ENCODE results near the gene PGR. TPM values are rescaled to one million over a fixed set of nuclear protein-coding genes. Genes with fewer than 3 reads are reported as not detected.

PGR gene
- polyA plus RNA-seq, 1 donor (not counting 4 experiments of a cell fraction or from before 2014, with no cell fraction given) = not detected

DNA sequence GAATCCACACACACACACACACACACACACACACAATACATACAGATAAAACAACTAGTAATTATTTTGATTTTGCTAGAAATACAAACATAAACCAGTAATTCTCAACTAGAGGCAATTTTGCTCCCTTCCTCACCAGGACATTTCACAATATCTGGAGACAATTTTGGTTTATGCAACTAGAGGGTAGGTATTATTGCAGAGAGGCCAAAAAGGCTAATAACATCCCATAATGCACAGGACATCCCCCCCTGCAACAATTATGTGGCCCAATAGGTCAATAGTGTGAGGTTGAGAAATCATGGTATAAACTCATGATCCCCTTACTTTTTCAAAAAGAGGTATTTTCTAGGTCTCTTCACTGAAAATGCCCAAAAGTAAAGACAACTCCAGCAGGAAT is 29.0 kb downstream of the PGR start:
- TF ChIP-seq, protein P1, sequence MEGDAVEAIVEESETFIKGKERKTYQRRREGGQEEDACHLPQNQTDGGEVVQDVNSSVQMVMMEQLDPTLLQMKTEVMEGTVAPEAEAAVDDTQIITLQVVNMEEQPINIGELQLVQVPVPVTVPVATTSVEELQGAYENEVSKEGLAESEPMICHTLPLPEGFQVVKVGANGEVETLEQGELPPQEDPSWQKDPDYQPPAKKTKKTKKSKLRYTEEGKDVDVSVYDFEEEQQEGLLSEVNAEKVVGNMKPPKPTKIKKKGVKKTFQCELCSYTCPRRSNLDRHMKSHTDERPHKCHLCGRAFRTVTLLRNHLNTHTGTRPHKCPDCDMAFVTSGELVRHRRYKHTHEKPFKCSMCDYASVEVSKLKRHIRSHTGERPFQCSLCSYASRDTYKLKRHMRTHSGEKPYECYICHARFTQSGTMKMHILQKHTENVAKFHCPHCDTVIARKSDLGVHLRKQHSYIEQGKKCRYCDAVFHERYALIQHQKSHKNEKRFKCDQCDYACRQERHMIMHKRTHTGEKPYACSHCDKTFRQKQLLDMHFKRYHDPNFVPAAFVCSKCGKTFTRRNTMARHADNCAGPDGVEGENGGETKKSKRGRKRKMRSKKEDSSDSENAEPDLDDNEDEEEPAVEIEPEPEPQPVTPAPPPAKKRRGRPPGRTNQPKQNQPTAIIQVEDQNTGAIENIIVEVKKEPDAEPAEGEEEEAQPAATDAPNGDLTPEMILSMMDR (optimal IDR thresholded peaks at IDR 0.05 in 1 of 3, IDR thresholded peaks at IDR 0.05 in 1 of 3, conservative IDR thresholded peaks at IDR 0.05 in 1 of 3; ENCODE audit: extremely low read depth in 1 of 3, insufficient read depth in 2 of 3, low read length in 3 of 3) = no peak
- TF ChIP-seq EZH2 (IDR thresholded peaks at IDR 0.05; ENCODE audit: low read length) = no peak
- H3K27me3 ChIP-seq (ENCODE audit: control insufficient read depth, extremely low read depth, insufficient read depth, low read length) = no peaks in the 10 kb centered on the region
- H3K4me3 ChIP-seq (ENCODE audit: control insufficient read depth in 2 of 3, extremely low read depth in 1 of 3, insufficient read depth in 2 of 3, low read depth in 1 of 3, low read length in 3 of 3) = no peak overlapping the region
- no peaks in the 10 kb centered on the region for H3K9me3 ChIP-seq (ENCODE audit: control insufficient read depth, low read depth, low read length)
- H4K20me1 ChIP-seq (ENCODE audit: control insufficient read depth, extremely low read depth, insufficient read depth, low read length) = no peaks in the 10 kb centered on the region
- no peak overlapping the region for H2AFZ ChIP-seq (ENCODE audit: control insufficient read depth, low read length)
- no peak for DNase-seq (ENCODE audit: low read depth, low spot score)
- no peak overlapping the region for H3K4me2 ChIP-seq (ENCODE audit: control insufficient read depth, extremely low read depth, insufficient read depth, low read depth, low read length)
- H3K9ac ChIP-seq (ENCODE audit: control insufficient read depth, extremely low read depth, insufficient read depth, low read length) = no peak overlapping the region
- no peak overlapping the region for H3K27ac ChIP-seq (ENCODE audit: control insufficient read depth, insufficient read depth, low read length)
- no peaks in the 10 kb centered on the region for H3K9me1 ChIP-seq (ENCODE audit: control insufficient read depth, extremely low read depth, insufficient read depth, low read length)
- H3K36me3 ChIP-seq (ENCODE audit: control insufficient read depth in 2 of 2, extremely low read depth in 1 of 2, insufficient read depth in 2 of 2, low read length in 2 of 2) = no peaks in the 10 kb centered on the region
- dilution Hi-C loops (cut with MboI; ENCODE audit: extremely low pct_ligation_motif_present, low sequenced_read_pairs) = no loop called here
- H3K79me2 ChIP-seq (ENCODE audit: control insufficient read depth, insufficient read depth, low read length) = no peaks in the 10 kb centered on the region
- no peaks in the 10 kb centered on the region for H3K4me1 ChIP-seq (ENCODE audit: control insufficient read depth, extremely low read depth, insufficient read depth, low read length)
- FAIRE-seq = no peak

DNA sequence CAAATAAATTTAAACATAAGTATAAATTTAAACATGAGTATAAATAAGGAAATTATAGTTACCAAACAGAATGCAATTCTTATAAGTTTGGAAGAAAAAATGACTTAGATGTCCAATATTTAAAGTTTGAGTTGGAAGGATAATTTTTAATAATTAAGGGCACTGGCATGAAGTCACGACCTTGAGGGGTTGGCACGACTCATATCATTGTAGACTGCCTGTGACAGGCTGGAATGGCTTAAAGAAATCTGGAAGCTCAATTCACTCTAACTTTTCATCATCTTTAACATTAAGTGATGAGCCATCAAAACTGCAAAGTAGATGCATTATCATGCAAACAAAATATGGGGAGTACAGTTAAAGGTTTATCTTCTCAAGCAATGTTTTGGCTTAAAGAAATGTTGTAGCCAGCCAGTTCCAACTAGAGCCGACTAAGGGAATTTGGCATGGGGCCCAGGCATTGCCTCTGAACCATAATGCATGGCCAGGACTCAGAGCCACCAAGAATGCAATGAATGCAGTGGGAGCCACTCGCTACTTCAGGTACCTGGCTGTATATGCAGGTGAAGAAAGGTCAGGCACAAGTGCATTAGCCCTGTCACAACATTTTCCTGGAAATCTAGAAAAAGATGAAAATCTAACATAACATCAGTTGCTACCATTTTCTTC is 33.4 kb downstream of the PGR start:
- Histone ChIP-seq H2AFZ (ENCODE audit: control insufficient read depth, low read length) (no peak overlapping the region), H3K9me3 (ENCODE audit: control insufficient read depth, low read depth, low read length) (no peaks in the 10 kb centered on the region), H3K79me2 (ENCODE audit: control insufficient read depth, insufficient read depth, low read length) (no peaks in the 10 kb centered on the region), H3K36me3 (ENCODE audit: control insufficient read depth in 2 of 2, extremely low read depth in 1 of 2, insufficient read depth in 2 of 2, low read length in 2 of 2) (no peaks in the 10 kb centered on the region), H3K4me3 (ENCODE audit: control insufficient read depth in 2 of 3, extremely low read depth in 1 of 3, insufficient read depth in 2 of 3, low read depth in 1 of 3, low read length in 3 of 3) (no peak overlapping the region), H3K4me1 (ENCODE audit: control insufficient read depth, extremely low read depth, insufficient read depth, low read length) (no peaks in the 10 kb centered on the region), H3K4me2 (ENCODE audit: control insufficient read depth, extremely low read depth, insufficient read depth, low read depth, low read length) (no peak overlapping the region), H3K27me3 (ENCODE audit: control insufficient read depth, extremely low read depth, insufficient read depth, low read length) (no peaks in the 10 kb centered on the region), H4K20me1 (ENCODE audit: control insufficient read depth, extremely low read depth, insufficient read depth, low read length) (no peaks in the 10 kb centered on the region), H3K9ac (ENCODE audit: control insufficient read depth, extremely low read depth, insufficient read depth, low read length) (no peak overlapping the region), H3K9me1 (ENCODE audit: control insufficient read depth, extremely low read depth, insufficient read depth, low read length) (no peaks in the 10 kb centered on the region), H3K27ac (ENCODE audit: control insufficient read depth, insufficient read depth, low read length) (no peak overlapping the region)
- FAIRE-seq (no peak), DNase-seq (ENCODE audit: low read depth, low spot score) (no peak)
- dilution Hi-C loops (cut with MboI; ENCODE audit: extremely low pct_ligation_motif_present, low sequenced_read_pairs) = no loop called here
- TF ChIP-seq, protein P1 (optimal IDR thresholded peaks at IDR 0.05 in 1 of 3, IDR thresholded peaks at IDR 0.05 in 1 of 3, conservative IDR thresholded peaks at IDR 0.05 in 1 of 3; ENCODE audit: extremely low read depth in 1 of 3, insufficient read depth in 2 of 3, low read length in 3 of 3) = no peak
- no peak for TF ChIP-seq EZH2 (IDR thresholded peaks at IDR 0.05; ENCODE audit: low read length)
